Left renal cortex interstitium (tissue), 4 donors: Measurements from ENCODE around the gene SLC2A13. TPM values are rescaled to one million over a fixed set of nuclear protein-coding genes. Genes with fewer than 3 reads are reported as not detected.

Source experiments
- DNase-seq, 4 donors: peaks; one replicate each; pipeline ENCODE4 v3.0.0-alpha.2; 2013; ENCODE audit warnings: low read depth in 4 of 4, low spot score in 2 of 4, missing footprints in 1 of 4
- polyA plus RNA-seq, 4 donors: library from polyadenylated mRNA; unstranded; fragments of 120-200 nt; gene quantifications; one replicate each; pipeline ENCODE4 v1.2.1, GENCODE V29; 2013; ENCODE audit not compliant: insufficient read length in 4 of 4

Gene SLC2A13
- polyA plus RNA-seq, 4 donors = 11.8 to 16.3 (median 14.5) TPM

DNA sequence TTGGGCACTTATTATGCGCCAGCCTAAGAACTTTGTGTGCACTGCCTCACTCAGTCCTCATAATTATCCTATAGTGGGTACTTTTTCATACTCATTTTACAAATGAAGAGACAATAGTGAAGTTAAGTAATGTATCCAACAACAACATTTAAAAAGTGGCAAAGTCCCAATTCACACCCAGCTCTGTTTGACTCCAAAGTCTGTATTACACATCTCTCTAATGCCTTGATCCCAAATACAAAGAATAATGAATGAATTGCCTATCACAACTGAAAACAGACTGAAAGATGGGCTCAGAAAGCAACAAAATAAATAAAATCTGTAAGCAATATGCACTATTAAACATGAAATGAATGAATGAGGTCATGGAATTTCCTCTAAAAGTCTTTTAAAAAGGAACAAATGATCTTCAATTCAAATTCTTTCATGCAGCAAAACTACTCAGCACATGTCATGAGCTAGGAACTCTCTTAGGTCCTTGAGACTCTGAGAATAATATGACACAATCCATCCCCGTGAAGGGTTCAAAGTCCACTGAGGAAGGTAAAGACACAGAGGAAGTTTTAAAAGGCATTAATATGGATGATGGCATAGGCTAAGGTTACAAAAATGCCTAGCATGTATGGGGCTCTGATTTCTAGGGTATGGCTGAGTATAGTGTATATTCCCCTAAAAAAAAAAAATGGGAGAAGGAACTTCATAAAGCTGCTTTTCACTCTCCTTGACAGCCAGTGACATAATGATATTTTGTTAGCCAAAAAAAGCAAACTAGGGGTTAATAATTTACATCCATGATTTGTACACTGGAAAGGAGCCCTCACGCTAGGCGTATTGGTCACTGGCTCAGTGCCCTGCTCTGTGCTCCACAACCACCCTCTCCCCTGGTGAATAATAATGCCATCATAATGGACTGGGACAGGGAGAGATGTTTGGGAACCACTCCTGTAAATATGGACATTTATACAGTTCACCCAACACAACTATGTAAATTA, 103.4 kb downstream of the SLC2A13 start:
- DNase-seq = no peak

DNA sequence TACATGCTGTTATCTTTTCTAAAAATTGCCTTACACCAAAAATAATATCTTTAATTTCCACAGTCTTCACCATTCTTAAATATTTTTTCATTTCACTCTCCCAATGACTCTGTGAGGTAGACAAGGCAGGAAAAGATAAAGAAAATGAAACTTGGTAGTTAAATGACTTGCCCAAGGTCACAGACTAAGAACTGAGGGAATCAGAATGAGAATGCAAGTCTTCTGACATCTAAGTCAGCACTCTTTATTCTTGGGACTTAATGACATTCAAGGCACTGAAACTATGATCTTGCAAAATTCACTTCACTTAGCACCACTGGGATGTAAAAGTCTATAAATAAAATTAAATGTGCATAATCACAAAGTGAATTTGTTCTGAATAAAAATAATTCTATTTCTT, 104.5 kb downstream of the SLC2A13 start:
- no peak for DNase-seq

DNA sequence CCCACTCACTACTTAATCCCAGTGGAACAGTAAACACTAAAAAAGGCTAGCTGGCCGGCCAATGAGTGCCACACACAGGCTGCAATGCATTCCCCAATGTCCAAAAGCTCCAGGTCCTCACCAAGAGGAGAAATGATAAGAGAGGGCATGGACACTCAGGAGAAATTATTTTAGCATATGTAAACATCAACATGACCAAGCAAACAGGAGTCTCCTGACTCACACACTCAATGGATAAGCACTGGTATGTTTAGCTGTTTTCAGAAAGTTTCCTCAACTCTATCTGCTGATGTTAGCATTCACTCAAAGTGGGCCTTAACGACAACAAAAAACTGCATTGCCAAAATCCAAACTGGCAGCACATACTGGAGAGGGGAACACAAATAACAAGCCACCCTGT, 105.0 kb downstream of the SLC2A13 start:
- DNase-seq = no peak

DNA sequence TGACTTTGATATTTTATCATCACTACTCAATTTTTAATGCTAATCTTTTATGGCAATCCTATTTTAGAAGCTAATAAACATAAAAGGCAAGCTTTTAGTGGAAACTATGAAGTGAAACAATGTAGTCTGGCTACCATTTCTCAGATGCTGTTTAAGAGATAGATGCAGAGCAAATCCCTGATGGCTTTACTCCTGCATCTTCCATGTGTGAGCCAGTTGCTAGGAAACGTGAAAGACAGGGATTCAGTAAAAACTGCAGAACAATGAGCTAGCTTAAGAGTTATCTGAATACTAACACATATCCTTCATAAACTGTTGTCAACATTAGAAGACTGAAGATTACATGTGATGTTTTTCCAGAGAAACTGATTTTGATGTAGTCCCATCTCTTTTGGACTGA, 112.6 kb downstream of the SLC2A13 start:
- no peak for DNase-seq

DNA sequence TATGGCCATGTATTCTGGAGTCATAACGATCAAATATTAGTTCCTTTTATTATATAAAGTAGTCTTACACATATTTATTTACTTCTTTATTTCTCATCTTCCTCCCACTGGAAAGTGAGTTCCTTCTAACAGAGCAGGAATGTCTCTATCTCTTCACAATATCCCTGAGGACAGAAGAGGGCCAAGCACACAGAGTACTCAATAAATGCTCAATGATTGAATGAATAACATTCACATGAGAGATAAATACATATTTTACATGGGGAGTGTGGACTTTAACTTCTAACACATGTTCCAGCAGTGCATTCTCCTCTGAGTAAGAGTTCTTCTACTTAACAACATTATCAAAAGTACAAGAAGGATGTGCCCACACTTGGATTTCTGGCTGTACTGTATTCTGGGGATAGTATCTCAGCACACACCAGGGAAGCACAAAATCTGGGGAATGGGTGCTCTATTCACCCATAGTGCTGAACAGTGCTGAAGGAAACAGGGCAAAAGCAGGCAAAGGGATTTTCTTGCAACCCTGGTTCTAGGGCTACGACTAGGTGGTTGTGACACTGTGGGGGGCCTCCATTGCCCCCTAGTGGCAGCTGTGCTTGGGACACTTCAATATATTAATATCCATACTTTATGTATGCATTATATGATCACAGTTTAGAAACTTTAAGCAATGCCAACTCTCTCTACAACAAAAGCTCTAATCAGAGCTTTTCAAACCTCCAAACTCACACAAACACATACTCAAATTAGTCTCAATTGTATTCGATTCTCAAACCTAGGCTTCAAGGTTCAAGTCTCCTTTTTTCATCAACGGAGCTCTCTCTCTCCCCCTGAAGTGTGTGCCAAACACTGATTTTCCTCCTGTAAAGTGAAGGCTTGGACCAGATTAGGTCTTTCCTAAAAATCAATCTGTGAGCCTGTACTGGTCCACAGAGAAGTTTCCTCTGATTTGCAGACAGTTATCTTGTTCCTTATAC, 115.5 kb downstream of the SLC2A13 start:
- peak in 1 of 4 donors; percentile 23 for DNase-seq

DNA sequence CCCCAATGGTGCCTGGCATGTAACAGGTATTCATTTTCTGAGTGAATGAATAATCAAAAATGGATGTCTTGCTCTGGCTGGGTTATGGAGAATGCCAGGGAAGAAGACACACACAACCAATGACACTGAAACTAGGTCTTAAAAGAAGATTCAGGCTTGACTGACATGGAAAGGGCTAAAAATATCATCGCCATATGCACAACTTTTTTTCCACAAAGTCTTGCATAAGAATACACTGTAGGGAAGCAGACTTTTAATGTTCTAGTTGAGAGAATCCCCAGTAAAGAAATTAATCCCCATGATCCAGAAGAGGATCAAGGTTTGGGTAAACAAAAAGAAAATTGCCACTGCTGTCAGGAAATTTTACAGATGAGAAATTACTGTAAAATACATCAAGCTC, 116.4 kb downstream of the SLC2A13 start:
- no peak for DNase-seq

DNA sequence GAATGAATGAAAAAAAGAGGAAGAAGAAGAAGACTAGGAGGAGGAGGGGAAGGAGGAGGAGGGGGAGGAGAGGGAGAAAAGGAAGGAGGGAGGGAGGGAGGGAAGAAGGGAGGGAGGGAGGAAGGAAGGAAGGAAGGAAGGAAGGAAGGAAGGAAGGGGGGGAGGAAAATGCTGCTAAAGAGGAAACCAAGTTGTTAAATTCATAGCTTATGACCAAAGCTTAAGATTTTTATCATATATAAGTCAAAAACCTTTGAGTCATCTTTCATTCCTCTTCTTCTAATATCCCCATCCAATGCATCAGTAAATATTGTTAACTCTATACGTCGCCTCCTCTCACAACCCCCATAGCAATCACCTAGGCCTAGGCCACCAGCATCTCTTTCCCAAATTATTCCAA, 117.3 kb downstream of the SLC2A13 start:
- DNase-seq = no peak

DNA sequence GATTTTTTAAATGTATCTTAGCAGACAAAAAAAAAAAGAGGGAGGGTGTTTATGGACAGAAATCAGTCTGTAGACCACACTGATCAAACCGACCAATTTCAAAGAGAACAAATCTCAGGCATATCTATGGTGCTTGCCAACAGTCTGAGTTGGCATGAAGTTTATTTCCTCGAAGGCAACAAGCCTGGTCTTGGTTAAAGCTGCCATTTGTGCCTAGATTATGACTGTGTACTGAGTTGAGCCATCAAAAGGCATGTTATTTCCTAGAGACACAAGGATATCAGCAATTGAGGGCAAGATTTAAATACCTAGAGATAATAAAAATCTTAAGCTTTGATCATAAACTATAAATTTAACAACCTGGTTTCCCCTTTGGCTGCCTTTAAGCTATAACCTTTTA, 119.2 kb downstream of the SLC2A13 start:
- DNase-seq = no peak

DNA sequence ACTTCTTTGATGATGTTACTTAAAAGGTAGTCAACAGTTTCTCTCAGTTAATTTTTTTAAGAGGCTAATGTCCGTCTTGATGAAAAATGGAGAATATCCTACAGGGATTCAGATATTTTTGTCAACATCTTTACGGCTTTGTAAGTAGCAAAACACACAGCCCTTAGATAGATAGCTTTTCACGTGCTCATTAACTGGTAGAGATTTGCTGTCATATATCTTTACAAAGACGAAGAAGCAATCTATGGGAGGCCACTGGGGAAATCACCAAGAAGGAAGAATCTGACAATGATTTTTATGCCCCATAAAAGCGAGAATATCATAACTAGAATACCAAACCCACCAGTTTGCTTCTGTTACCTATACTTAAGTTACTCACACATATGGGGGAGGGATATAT, 121.2 kb downstream of the SLC2A13 start:
- no peak for DNase-seq

DNA sequence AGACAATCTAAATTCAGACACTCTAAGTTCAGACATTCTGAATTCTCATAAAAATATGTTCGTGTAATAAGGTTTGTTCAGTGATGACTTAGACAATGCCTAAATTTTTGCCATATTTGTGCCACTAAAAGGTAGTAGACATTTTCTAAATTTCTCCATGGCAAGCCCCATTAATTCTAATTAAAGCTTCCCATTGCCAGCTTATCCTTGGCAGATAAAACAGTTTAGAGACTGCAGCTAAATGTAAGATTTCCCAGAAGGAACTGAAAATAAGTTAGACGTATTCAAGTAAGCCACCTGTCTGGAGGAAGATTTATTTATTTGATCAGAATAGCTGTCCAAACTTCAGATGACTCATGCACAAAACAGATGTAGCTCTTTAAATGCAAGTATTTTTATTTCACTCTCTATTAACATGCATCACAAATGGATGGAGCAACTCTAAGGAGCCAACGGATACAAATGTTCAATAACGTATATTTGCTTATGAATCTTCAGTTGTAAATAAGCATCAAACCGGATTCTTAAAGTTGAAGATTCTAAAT, 130.4 kb downstream of the SLC2A13 start:
- no peak for DNase-seq

DNA sequence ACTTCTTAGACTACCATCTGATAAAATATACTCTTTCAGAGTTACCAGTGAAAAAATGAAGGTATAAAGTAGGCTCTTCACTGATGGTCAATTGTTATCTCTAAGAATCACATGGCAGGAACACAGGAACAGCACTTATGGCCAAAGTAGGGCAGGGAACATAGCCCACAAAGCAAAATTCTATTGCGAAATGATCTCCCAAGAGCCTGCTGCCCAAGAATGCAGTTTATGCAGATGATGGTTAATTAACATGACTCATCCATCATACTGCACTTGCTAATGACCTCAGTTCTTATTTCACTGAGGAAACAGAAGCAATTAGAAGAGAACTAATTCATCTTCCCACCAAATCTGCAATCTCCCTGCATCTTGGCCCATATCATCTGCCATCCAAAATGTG, 133.8 kb downstream of the SLC2A13 start:
- DNase-seq = no peak

DNA sequence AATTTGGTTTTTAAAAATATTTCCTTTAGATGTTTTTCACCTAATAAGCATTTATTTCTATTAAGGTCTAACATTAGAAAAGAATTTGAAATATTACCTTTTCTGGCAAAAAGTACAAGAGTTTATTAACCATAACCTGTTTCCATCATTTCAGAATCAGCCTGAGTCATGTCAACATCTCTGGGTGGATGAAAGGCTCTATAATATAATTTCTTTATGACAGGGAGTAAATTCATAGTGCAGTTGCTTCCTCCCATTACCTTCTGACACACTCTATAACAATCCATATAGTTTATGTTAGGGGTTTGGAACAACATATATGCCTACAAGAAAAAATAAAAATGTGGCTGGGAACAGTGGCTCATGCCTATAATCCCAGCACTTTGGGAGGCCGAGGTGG, 134.5 kb downstream of the SLC2A13 start:
- no peak for DNase-seq

DNA sequence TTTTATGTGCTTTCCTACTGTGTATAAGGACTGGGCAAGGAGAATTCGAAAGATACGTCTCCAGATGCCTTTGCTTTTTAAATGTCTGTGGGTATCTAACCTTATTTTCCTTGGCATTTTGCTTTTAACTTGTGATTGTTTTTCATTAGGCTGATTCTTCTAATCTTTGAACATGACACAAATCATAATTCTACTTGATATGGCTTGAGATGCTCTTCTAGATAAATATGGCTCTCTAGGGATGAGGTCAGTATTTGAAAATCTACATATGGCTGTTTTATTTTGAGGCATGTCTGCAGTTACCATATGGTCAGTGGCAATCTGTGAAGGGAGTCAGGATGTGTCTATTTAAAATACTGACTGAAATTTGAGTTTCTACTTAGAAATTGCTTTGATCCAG, 139.2 kb downstream of the SLC2A13 start:
- no peak for DNase-seq

DNA sequence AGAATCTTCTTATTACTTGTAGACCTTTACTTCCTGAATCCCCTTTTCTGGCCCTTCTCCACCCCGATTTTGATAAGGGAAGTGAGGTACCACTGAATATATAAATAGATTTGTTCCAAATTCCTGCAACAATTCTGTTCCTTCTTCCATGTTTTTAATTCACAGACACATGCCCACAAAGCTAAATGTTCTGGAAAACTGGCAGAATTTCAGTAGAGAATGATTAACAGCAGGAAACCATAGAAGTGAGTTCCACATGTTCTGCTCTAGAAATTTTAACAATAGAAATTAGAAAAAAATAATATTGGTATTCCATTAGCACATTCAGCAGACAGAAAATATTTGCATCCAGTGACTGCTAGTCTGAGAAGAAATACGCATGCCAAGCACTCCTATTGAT, 139.6 kb downstream of the SLC2A13 start:
- no peak for DNase-seq

DNA sequence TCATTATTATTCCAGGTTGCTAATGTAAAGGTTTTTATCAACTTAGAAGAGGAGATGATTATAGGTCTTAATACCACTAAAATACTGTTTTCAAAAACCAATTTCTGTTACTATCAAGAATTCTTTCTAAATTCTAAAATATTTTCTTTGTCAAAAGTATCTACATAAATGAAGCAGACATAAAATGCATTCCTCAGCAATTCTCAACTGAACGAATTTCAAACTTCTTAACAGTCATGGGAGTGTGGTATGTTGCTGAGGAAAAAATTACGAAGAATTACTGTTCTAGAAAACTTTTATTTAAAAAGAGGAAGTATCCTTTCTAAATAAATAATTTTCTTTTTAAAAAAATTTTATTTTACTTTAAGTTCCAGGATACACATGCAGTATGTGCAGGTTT, 146.4 kb downstream of the SLC2A13 start:
- no peak for DNase-seq

DNA sequence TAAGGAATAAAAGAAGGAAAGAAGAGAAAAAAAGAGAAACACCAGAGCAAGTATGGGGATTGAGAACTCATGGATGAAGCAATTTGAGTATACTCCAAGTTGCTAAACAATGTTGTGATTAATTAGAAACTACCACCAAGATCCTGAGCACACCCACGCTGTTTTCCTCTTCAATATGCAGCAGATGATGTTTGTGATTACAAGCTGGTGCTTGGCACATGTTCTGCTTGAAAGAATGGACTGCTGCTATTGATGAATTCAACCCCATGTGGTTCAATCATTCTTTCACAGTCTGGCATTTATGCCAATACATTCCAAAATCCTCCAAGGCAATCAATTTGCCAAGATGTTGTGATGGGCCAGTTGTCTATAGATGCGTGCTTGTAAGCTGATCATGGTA, 146.8 kb downstream of the SLC2A13 start:
- no peak for DNase-seq

DNA sequence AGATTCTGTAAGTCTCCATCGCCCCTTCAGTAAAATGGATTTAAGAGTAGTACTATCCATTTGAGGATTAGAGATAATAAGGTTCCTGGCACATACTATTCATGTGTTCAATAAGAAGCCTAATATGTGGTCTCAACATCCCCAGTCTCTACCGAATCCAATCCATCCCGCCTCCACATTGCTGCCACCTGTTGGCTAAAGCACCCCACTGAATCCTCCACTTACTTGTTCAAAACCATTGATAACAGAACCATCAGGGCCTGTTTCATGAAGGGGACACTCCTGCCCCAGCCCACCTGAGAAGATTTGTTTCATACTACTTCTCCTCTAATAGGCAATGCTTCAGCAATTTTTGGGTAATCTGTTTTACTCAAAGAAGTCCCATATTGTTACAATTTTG, 147.5 kb downstream of the SLC2A13 start:
- DNase-seq = no peak

DNA sequence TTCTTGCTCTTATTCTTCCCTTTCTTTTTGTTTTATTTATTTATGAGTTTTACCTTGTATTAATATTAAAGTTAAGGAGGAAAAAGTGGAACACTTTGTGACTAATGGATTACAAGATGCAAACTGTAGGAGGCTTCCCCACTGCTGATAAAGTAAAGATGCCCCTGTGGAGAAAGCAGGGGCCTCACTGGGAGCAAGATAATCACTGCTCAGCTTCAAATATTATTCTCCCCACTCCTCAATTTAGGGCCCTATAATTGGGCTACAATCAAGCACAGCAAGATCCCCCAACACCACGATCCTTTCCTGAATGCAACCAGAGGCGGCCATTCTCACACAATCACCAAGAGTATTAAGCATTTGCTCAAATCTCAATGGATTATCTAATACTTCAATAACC, 149.2 kb downstream of the SLC2A13 start:
- DNase-seq = no peak

DNA sequence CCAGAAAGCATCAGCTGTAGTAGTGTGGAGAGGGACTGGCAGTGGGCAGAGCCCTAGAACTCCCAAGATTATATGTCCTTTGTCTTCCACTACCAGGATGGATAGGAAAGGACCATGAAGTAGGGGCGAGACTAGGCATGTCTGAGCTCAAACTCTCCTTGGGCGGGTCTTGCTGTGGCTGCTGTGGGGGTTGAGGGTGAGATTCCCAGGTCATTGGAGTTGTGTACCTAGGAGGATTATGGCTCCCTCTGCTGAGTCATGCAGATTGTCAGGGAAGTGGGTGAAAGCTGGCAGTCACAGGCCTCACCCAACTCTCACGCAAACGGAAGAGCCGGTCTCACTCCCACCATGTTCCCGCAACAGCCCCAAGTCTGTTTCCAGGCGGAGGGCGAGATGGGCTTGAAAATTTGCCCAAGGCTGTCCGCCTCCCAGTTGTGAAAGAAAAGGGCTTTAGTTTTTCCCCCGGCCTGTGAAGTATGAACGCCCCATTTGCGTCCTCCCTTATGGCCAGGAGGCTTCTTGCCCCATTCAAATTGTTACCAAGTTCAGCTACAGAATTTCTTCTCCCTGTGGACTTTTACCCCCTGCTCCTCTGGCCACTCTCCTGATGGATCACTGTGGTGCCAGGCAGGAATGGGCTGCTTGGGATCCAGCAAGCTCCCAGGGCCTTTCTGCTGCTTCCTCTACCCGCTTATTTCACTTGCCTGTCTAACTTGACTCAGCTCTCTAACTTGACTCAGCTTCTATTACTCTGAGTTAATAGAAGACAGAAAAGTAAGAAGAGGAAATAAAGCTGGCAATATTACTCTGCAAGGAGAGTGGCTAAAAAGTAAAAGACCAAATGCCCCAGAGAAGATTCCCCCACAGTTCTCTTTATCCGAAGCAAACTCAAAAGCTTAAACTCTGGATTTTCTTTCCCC, 159.3 kb downstream of the SLC2A13 start:
- no peak for DNase-seq

DNA sequence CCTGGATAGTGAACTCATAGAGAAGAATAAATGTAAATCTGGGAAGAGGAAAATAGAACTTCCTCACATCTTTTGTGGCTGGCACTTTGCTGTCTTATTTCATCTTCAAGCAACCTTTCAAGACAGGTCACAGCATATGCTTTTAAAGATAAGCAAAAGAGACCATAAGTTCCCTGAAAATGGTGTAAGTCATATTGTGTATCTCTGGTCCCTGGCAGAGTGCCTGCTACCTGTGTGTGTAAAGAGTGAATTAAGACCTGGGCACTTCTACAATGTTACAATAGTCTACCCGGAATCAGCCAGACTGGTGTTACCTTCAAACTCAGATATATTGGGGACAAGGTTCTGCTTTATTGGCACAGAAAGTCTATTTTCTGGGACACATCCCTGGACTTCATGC, 168.8 kb downstream of the SLC2A13 start:
- no peak for DNase-seq
